HL-60 (cell line): ENCODE results near the gene KDM6A.

ENCODE experiments used
- CTCF ChIP-seq: IDR thresholded peaks from one replicate; pipeline ENCODE4 v1.5.1; 2011; ENCODE audit warnings: low read length, control low read depth, inconsistent platforms; ENCODE audit not compliant: insufficient read depth
- GABPA ChIP-seq: IDR thresholded peaks from 2 replicates; pipeline ENCODE4 v1.6.1; 2012; ENCODE audit warnings: low read depth
- POLR2AphosphoS5 ChIP-seq: IDR thresholded peaks from 2 replicates; pipeline ENCODE4 v1.6.1; 2012; ENCODE audit warnings: low read depth
- REST ChIP-seq: IDR thresholded peaks from 2 replicates; pipeline ENCODE4 v1.6.1; 2012; ENCODE audit warnings: low read depth; ENCODE audit not compliant: insufficient replicate concordance
- SPI1 ChIP-seq: IDR thresholded peaks from 2 replicates; pipeline ENCODE4 v1.6.1; 2012; ENCODE audit warnings: low read depth, mild to moderate bottlenecking, borderline replicate concordance

GRCh38 chrX:44878780-44879179, 5.8 kb downstream of the KDM6A start:
- no peak for TF ChIP-seq CTCF
- no peak for TF ChIP-seq POLR2AphosphoS5
- no peak for TF ChIP-seq REST
- TF ChIP-seq GABPA, result no peak
- no peak for TF ChIP-seq SPI1
